ENCODE data around the gene GPX3.

The GPX3 gene

GRCh38 chr5:151034422-151035379 lies 14.3 kb downstream of the GPX3 start:
- no peak for DNase-seq

DNA sequence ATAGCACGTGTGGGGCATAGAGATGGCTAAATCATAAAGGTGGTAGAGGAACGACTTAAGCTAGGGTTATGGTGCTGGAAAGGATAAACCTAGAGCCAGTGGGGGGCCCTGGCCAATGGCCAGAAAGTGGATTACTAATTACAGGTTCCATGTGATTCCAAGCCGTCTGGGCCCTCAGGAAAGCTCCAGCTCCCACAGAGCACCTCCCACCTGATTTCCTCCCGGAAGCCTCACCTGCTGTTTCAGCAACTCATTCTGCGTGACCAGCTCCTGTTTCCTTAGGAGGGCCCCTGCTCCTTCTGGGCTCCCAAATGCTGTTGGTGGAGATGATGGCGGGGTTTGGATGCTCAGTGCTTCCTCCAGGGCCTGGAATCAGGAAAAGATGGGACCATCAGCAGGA lies 16.2 kb downstream of the GPX3 start:
- DNase-seq: no peak

GRCh38 chr5:151037561-151038411 lies 17.4 kb downstream of the GPX3 start:
- peak; percentile 66 for DNase-seq

- DNase-seq: no peak
Observed at GRCh38 chr5:151038412-151038745, 18.0 kb downstream of the GPX3 start.

DNA sequence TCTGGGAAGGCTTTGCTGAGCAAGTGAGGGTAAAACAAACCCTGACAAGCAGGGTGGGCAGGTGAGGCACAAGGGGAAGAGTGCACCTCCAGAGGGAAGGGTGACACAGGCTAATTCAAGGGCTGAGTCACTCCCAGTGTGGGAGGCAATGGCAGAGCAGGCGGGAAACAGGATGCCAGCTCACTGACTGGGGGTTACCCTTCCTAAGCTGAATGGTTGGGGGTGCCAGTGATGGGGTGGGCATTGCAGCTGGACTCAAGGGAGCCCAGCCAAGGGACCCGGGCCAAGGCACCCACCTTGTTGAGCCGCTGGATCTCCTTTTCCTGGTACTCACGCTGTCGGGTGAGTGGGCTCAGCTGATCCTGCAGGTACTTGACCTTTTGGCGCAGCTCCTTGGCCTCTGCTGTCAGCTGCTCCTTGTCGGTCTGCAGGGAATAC lies 18.4 kb downstream of the GPX3 start:
- DNase-seq: no peak

DNA sequence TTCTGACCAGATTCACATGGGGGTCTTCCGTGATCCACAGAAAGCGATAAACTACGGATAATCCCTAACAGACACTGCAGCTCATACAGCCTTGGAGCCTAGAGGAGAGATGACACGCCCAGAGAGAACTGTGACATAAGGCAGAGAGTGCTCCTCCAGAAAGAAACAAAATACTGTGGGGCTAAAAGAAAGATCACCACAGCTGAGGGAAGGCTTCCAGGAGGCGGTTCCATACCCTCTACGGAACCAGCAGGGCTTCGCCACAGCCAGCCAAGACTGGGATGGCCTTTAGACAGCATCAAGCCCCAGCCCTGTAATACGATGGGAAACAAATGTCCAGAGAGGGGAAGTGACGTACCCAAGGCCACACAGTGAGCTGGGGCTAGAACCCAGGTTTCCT lies 19.3 kb downstream of the GPX3 start:
- DNase-seq: no peak

DNA sequence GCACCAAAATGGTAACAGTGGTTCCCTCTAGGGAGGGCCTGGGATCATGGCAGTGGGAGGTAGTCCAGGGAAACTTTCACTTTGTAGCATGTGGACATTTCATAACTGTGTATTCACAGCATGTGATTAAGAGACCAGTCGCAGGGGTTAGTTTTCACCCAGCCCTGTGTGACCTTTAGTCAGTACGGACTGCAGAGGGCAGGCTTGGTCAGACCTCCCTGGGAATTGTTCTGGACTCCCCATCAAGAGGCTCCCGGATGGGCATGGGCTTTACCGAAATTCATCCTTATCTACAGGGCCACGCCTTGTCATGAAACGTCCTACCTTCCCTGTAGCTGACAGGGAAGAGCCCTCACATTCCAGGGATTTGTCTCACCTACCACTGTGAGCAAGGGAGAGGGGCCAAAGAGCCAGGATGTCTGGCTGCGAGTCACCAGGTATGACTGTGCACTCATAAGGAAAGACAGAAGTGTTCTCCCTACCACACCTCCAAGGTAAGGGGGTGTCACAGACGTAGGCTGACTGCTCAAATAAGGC lies 19.9 kb downstream of the GPX3 start:
- DNase-seq: no peak

DNA sequence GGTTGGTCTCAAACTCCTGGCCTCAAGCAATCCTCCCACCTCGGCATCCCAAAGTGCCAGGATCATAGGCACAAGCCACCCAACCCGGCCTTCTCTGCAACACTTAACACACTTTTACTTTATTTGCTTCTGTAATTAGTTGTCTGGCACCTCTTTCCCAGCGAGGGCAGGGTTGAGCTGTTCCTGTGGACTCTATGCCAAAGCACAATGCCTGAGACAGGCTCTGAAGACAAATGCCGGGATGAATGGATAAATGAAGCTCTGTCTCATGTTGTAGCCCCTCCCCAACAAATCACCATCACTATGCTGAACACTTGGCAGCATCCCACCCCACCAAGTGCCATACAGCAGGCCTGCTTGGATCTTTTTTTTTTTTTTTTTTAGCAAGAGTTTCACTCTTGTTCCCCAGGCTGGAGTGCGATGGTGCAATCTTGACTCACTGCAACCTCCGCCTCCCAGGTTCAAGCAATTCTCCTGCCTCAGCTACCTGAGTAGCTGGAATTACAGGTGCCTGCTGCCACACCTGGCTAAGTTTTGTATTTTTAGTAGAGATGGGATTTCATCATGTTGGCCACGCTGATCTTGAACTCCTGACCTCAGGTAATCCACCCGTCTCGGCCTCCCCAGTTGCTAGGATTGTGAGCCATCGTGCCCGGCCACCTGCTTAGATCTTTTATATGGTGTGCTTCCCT lies 21.3 kb downstream of the GPX3 start:
- DNase-seq: no peak

- DNase-seq: no peak
Observed at GRCh38 chr5:151042453-151043093, 22.2 kb downstream of the GPX3 start.

GRCh38 chr5:151047814-151048425 lies 27.5 kb downstream of the GPX3 start:
- no peak for DNase-seq

GRCh38 chr5:151048526-151048925 lies 28.1 kb downstream of the GPX3 start:
- no peak for DNase-seq

GRCh38 chr5:151051066-151051930 lies 30.9 kb downstream of the GPX3 start:
- peak; percentile 87 for DNase-seq

- no peak for DNase-seq
Observed at GRCh38 chr5:151051931-151052608, 31.7 kb downstream of the GPX3 start.

GRCh38 chr5:151052836-151053235 lies 32.4 kb downstream of the GPX3 start:
- no peak for DNase-seq

DNA sequence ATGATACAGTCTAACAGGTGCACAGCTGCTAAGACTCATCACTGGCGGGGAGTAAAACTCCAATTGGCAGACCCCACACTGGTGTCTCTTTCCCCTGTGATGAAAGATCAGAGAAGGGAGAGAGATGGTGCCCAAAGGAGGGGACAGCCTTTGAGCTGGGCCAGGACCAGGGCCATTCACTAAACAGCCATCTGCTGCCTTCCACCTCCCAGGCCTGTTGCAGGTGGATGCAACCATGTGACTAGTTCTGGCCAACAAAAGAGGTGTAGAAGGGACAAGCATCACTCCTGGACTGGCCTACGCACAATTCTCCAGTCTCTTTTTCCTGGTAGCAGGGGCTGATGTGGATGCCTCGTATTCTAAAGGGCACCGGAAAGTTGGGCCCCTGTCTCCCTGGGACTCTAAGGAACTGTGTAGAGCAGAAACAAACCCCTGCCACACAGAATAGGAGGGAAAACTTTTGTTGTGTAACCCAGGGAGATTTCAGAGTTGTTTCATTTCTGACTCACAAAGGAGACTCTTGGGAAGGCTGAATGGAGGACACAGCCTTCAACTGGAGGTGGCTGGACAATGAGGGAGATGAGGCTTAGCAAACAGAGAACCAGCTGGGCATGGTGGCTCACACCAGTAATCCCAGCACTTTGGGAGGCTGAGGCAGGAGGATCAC lies 33.5 kb downstream of the GPX3 start:
- no peak for DNase-seq

DNA sequence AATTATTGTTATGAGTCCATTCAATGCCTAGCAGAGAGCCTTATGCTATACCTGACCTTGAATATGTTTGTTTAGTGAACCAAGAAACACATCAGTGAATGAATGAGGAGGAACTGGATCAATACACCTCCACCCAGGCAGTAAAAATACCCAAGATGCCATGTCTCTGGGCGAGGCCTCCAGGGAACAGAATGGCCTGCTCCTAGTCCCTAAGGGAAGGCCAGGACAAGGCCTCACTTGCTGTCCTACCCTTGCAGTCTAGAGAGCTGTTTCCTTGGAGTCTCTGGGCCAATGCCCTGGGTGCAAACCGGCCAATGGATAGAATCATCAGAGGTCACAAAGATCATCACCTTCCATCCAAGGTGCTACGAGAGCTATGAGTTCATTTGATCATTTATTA lies 34.3 kb downstream of the GPX3 start:
- DNase-seq: no peak

GRCh38 chr5:151055336-151055735 lies 34.9 kb downstream of the GPX3 start:
- no peak for DNase-seq

DNA sequence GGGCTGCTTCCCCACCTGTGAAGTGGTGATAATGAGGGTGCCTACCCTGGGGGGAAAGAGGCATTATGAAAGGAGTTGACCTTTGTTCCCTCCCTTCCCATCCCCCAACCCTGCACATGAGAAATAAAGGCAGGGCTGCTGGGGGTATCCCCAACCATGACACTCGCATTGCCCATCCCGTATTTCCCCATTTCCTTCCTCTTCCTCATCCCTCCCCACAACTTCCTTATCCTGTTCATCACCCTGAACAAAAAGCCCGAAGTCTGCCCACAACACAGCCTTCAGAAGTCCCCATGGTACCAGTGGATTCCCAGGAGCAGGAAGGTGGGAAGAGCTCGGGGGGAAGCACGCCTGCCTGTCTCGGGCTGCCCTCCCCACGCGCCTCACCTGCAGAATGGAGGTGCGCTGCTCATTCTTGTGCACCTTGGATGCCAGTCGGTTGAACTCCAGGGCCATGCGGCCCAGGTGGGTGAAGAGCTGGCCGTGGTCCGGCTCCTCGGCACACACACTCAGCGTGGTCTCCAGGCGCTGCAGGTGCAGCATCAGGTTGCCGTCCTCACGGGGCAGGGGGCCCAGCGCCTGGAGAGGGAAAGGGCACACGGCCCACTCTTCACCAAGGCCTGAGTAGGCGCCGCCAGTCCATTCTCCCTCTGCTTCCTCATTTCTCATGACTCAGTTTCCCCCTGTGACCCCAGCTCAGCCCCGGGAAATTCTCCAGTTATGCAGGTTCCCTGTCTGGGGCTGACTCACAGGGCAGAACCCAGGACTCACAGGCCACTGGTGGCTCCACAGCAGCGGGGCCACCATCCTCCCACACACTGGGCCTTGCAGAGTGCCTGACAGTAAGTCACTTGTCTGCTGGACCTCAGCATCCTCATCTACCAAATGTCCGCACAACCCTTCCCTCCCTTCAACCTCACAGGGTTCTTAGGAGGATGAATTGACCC lies 36.3 kb downstream of the GPX3 start:
- no peak for DNase-seq

GRCh38 chr5:151058301-151058700 lies 37.9 kb downstream of the GPX3 start:
- no peak for DNase-seq

Data from femur (tissue), 1 donor.